HG03159 (cell line): ENCODE data around the gene TMEM269.
A peak's percentile ranks its signal among the peaks of the same experiment; 100 is the strongest.
"Not testable (repeated sequence)": the region's sequence is repeated elsewhere in the genome, so short reads cannot be mapped to it uniquely, and the experiment has no call there.

Source experiments
- ATAC-seq: cut with Tn5 transposase; IDR thresholded peaks from one replicate; pipeline ENCODE4 v1.9.1; 2021; ENCODE audit warnings: mild to moderate bottlenecking, moderate library complexity; ENCODE audit not compliant: unreplicated experiment

Gene TMEM269

GRCh38 chr1:42774928-42775526 lies 9.8 kb upstream of the TMEM269 start:
- no peak for ATAC-seq

- ATAC-seq, result no peak
Measured at GRCh38 chr1:42776502-42776901, 8.3 kb upstream of the TMEM269 start.

GRCh38 chr1:42777852-42778251 lies 6.9 kb upstream of the TMEM269 start:
- ATAC-seq, result no peak

- no peak for ATAC-seq
Measured at GRCh38 chr1:42779725-42780124, 5.1 kb upstream of the TMEM269 start.

- no peak for ATAC-seq
Measured at GRCh38 chr1:42780176-42780575, 4.6 kb upstream of the TMEM269 start.

- no peak for ATAC-seq
Measured at GRCh38 chr1:42783092-42783491, 1.7 kb upstream of the TMEM269 start.

- ATAC-seq, result no peak
Measured at GRCh38 chr1:42784547-42784945, 245 bp upstream of the TMEM269 start.

GRCh38 chr1:42786097-42786496 lies 1.3 kb downstream of the TMEM269 start:
- ATAC-seq, result no peak

GRCh38 chr1:42788021-42788420 lies 3.2 kb downstream of the TMEM269 start:
- ATAC-seq, result no peak

GRCh38 chr1:42793824-42794223 lies 9.0 kb downstream of the TMEM269 start:
- ATAC-seq, result no peak

- ATAC-seq, result no peak
Measured at GRCh38 chr1:42797414-42797813, 12.6 kb downstream of the TMEM269 start.

- no peak for ATAC-seq
Measured at GRCh38 chr1:42797979-42798378, 13.2 kb downstream of the TMEM269 start.

GRCh38 chr1:42801832-42802473 lies 17.2 kb downstream of the TMEM269 start:
- no peak for ATAC-seq

GRCh38 chr1:42806171-42806570 lies 21.4 kb downstream of the TMEM269 start:
- no peak for ATAC-seq

GRCh38 chr1:42806593-42806992 lies 21.8 kb downstream of the TMEM269 start:
- ATAC-seq, result no peak

- ATAC-seq, result no peak
Measured at GRCh38 chr1:42807056-42807668, 22.4 kb downstream of the TMEM269 start.

- ATAC-seq, result not testable (repeated sequence)
Measured at GRCh38 chr1:42814815-42815214, 30.0 kb downstream of the TMEM269 start.

- no peak for ATAC-seq
Measured at GRCh38 chr1:42815941-42816584, 31.3 kb downstream of the TMEM269 start.

GRCh38 chr1:42816585-42817439 lies 32.0 kb downstream of the TMEM269 start, which contains the start of the genes ERMAP and SVBP:
ERMAP (plus strand) TSS chr1:42817122; CDS start chr1:42830449, 13,327 bp downstream.
SVBP (minus strand) TSS chr1:42817397; CDS start chr1:42816544, 853 bp downstream.
- peak; percentile 86 for ATAC-seq

GRCh38 chr1:42817440-42817767 lies 32.6 kb downstream of the TMEM269 start:
- ATAC-seq, result no peak

GRCh38 chr1:42817976-42818375 lies 33.2 kb downstream of the TMEM269 start:
- ATAC-seq, result no peak
